GM19240 (cell line): ENCODE data around the gene TRPV4.
A peak's percentile ranks its signal among the peaks of the same experiment; 100 is the strongest.
"Not testable (repeated sequence)": the region's sequence is repeated elsewhere in the genome, so short reads cannot be mapped to it uniquely, and the experiment has no call there.

Experiments
- DNase-seq: peaks from one replicate; pipeline ENCODE4 v3.0.0; 2011; ENCODE audit warnings: low spot score; ENCODE audit not compliant: insufficient read length

TRPV4 gene

GRCh38 chr12:109861689-109862314 is 28.6 kb upstream of the TRPV4 start:
- no peak for DNase-seq

DNA sequence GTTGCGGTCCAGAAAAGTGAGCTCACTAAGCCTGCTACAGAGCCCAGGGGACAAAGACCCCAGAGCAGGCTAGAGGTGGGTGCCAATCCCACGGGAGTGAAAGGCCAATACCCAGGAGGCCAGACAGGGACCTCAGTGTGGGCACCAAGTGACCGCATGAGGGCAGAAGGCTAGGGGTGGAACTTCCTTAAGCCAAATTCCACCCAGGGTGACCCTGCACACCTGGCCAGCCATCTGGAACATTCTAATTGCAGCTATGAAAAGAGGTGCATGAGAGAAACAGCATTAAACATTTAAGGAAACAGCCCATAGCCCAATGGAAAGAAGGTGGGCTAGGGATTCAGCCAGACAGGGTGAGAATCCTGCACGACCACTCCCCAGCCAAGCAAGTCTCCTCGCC is 27.8 kb upstream of the TRPV4 start:
- no peak for DNase-seq

- no peak for DNase-seq
Measured at GRCh38 chr12:109858764-109859163, 25.6 kb upstream of the TRPV4 start.

GRCh38 chr12:109857715-109858114 is 24.5 kb upstream of the TRPV4 start:
- no peak for DNase-seq

GRCh38 chr12:109855377-109855776 is 22.2 kb upstream of the TRPV4 start:
- DNase-seq, result no peak

DNA sequence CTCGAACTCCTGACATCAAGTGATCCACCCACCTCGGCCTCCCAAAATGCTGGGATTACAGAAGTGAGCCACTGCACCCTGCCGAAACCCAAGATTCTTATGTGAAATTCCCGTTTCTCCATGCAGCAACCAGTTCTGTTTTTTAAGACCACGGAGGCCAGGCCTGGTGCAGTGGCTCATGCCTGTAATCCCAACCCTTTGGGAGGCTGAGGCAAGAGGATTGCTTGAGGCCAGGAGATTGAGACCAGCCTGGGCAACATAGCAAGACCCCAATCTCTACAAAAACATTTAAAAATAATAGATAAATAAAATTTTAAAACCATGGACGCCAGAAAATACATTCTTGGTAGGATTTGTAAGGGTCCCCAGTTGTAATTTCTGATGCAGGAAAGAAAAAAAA is 17.3 kb upstream of the TRPV4 start:
- DNase-seq, result not testable (repeated sequence)

DNA sequence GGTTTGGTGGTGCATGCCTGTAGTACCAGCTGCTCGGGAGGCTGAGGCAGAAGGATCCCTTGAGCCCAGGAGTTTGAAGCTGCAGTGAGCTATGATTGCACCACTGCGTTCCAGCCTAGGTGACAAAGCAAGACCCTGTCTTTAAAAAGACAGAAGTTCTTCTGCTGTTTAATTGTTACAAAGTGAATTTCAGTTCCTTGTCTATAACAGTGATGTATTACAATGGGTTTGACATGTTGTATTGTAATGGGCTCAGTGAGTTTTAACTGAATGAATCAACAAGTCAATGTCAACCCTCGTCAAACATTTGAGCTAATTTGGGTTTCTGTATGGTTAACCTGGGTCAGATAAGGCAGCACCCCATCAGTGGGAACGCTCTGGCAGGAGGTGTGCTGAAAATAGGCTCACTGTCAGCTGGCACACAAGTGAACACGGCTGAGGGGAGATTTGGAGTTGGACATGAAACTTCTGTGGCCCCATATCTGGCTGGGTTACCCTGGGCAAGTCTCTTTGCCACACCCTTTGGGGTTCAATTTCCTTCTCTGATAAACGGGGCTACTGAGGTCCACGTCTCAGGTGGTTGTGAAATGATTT is 14.0 kb upstream of the TRPV4 start:
- no peak for DNase-seq

DNA sequence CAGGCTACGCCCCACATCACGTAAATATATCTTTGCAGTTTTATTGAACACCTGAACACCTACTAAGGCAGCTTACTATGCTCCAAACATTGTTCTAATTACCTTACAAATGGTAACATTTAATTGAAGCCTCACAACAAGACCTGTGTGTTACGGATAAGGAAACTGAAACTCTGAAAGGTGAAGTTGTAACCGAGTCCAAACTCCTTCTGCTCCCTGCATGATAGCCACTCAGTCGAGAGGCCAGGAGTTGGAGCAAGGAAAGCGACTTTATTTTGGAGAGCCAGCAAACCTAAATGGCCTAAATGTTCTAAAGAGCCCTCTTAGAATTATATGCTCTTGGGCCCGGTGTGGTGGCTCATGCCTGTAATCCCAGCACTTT is 12.6 kb upstream of the TRPV4 start:
- no peak for DNase-seq

GRCh38 chr12:109844983-109845823 is 12.0 kb upstream of the TRPV4 start:
- peak; percentile 94 for DNase-seq

DNA sequence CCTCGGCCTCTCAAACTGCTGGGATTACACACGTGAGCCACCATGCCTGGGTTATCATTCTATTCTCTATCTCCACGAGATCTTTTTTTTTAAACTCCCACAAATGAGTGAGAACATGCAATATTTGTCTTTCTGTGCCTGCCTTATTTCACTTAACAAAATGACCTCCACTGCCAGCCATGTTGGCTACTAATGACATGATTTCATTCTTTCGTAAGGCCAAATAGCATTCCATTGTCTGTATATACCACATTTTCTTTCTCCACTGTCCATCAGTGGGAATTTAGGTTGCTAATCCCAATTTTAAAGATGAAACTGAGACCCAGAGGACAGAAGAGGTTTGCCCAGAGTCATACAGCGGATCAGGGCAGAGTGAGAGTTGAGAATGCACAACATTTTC is 10.9 kb upstream of the TRPV4 start:
- DNase-seq, result no peak

GRCh38 chr12:109842021-109842420 is 8.8 kb upstream of the TRPV4 start:
- no peak for DNase-seq

GRCh38 chr12:109841356-109841755 is 8.2 kb upstream of the TRPV4 start:
- no peak for DNase-seq

DNA sequence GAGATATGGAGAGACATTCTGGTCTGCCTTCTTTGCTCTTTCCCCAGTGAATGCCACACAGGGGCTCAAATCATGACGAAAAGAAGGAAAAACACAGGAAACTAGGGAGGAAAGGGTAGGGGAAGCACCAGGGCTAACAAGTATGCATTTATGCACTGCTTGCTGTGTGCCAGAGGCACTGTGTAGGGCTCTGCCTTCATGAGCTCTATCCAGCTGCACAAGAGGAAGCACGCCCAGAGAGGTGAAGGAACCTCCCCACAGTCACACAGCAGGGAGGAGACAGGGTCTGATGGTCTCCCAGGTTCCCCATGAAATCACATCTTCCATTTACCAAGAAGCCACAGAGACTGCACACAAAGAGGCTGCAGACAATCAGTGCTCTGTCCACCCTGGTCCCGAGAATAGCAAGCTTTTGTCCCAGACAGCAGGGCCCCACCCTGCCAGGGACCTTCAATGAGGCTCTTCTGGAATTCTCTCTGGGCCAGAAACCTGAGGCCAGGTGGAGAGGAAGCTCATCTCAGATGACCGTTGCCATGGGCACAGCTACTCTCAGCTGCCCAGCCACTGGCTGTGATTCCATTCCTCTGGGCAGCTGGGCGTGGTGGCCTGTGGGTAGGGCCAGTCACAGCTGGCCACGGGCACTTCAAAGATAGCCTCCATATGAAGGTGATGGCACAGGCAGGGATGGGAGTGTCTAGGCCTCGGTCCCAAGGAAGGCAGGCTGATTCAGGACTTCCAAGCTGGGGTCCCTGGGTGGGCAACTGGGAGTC is 7.3 kb upstream of the TRPV4 start:
- no peak for DNase-seq

GRCh38 chr12:109839444-109839843 is 6.2 kb upstream of the TRPV4 start:
- DNase-seq, result no peak

GRCh38 chr12:109836916-109837315 is 3.7 kb upstream of the TRPV4 start:
- DNase-seq, result no peak

GRCh38 chr12:109835827-109836226 is 2.6 kb upstream of the TRPV4 start:
- DNase-seq, result no peak

- DNase-seq, result no peak
Measured at GRCh38 chr12:109832541-109833306, 474 bp downstream of the TRPV4 start.

DNA sequence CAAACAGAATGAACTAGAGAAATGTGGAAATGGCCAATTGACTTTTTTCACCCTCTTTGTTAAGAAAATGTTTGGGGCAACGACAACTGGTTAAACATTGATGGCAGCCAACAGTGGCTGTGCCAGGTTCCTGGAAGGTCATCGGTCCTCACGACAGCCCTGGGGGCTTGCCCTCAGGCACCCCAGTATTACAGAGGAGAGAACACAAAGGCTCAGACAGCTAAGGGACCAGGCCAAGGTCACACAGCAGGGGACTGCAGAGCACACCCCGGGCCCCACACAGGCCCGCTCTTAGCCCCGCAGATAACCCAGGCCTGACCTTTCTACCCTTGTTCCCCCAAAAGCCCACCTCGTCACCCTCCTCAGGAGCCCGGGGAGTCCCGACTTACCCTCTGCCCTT is 1.3 kb downstream of the TRPV4 start:
- no peak for DNase-seq

- DNase-seq, result no peak
Measured at GRCh38 chr12:109831365-109831764, 1.8 kb downstream of the TRPV4 start.

DNA sequence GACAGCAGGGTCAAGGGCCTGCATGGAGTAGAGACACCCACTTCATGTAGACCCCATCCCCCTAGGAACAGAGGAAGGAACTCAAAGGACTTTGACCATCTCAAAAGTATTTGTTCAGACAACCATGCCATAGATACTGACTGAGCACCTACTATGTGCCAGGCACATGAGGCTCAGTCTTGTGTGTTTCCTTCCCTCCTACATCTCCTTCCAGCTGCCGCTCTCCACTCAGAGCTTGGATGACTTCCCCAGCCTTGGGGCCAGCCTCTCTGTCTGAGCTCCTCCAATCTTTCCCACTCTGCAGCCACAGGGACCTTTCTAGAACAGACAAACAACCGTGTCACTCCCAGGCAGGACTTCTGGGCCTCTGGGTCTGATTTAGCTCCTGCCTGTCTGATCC is 2.5 kb downstream of the TRPV4 start:
- DNase-seq, result no peak

- DNase-seq, result no peak
Measured at GRCh38 chr12:109830267-109830666, 2.9 kb downstream of the TRPV4 start.
